GM10248 (cell line): ENCODE measurements around the gene GPSM3.

ENCODE experiments used
- CTCF ChIA-PET: fragments of 300-600 bp; sonication (Branson Sonifier 250); formaldehyde crosslinking; extraction: SDS; loops from one replicate; lab custom pipeline; 2021; ENCODE audit warnings: antibody characterized with exemption; lab: Yijun Ruan, JAX
- POLR2A ChIA-PET: fragments of 350-650 bp; sonication (Branson Sonifier 250); formaldehyde crosslinking; extraction: SDS; loops from one replicate; lab custom pipeline; 2020; ENCODE audit warnings: antibody characterized with exemption; lab: Yijun Ruan, JAX
- DNase-seq: peaks from one replicate; pipeline ENCODE4 v3.0.0; 2012; ENCODE audit errors: extremely low spot score
- TF ChIP-seq, protein P1 (sequence below): IDR thresholded peaks from 2 replicates; pipeline ENCODE4 v1.5.1; 2012; ENCODE audit warnings: mild to moderate bottlenecking, low read depth; ENCODE audit errors: extremely low read depth, missing control alignments, control extremely low read depth

GPSM3 gene

DNA sequence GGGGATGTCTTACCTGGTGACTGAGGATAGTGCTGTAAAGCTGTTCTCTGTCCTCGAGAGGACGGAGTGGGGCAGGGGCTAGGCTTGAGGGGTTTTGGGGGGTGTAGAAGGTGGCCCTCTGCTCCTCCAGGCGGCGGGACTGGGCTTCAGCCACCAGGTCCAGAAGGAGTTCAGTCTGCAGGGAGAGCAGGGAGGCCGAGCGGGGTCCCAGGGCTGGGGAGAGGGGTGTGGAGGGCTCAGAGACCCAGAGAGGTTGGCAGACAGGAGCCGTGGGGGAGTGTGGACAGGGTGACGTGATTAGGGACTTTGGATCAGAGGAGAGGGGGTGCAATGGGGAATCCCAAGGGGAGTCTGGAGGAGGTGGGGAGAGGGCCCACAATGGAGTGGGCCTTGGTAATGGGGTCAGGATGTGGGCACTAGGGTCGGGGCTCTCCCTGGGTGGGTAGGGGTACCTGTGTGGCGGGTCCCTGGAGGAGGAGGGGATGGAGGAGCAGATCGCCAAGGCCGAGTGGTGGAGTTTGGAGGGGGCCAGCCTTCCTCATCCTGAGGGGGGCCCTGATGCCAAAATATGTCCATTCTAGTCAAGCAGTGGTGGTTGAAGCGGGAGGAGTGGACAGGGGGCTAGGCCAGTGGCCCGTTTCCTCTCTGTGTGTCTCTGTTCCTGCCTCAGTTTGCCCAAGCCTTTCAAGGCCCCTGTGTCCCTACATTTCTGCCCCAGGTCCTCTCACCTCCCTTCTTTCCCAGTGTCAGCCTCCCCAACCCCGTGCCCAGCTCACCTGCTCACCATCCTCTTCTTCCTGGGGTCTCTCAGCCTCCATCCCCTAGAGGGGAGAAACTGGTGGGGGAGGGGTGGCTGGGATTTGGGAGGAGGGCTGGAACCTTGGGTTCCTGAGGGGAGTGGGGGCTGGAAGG, 491 bp downstream of the GPSM3 start:
- DNase-seq: no peak
- POLR2A ChIA-PET: interaction anchor here (1.4 to 1.8 kb wide), 2 partner anchors 10 to 15 kb away, joined by 5 to 9 read pairs; no protein-coding TSS in a partner anchor
- TF ChIP-seq, protein P1, sequence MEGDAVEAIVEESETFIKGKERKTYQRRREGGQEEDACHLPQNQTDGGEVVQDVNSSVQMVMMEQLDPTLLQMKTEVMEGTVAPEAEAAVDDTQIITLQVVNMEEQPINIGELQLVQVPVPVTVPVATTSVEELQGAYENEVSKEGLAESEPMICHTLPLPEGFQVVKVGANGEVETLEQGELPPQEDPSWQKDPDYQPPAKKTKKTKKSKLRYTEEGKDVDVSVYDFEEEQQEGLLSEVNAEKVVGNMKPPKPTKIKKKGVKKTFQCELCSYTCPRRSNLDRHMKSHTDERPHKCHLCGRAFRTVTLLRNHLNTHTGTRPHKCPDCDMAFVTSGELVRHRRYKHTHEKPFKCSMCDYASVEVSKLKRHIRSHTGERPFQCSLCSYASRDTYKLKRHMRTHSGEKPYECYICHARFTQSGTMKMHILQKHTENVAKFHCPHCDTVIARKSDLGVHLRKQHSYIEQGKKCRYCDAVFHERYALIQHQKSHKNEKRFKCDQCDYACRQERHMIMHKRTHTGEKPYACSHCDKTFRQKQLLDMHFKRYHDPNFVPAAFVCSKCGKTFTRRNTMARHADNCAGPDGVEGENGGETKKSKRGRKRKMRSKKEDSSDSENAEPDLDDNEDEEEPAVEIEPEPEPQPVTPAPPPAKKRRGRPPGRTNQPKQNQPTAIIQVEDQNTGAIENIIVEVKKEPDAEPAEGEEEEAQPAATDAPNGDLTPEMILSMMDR: no peak
- CTCF ChIA-PET: interaction anchor here (0.8 to 1.0 kb wide), 2 partner anchors 16 to 62 kb away, joined by 3 to 4 read pairs; partner anchors contain the start of genes AGPAT1 and FKBPL

DNA sequence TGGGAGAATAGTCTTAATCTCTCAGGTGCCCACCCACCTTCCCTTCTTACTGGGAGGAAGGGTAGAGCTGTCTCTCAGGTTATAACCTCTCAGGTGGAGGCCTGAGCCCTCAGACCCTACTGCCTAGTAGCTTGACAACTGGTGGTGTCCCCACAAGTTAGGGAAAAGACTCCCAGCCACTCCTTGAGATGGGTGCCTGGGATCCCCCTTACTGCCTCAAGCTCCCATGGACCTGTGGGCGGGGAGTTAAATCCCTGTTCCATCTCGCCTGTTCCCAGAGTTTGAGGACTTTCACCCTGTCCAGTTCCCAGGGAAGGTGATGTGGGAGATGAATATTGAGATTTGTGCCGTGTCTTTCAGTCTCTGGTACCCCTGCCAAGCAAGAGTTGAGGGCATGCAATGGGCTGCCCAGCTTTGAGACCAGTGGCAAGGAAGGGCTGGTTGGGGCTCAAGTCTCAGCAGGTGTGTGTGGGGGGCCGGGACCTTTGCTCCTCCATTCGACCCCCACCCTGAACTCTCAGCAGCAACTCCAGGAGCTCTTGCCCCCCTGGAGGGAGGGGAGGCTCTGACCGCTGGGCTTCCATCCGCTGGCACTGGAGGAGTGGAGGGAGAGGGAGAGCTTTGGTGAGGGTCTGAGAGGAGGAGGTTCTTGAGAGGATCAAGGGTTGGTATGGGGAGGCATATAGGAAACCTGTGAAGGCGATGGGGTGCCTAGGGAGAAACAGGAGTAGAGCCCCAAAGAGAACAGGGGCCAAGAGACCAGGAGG, 1.3 kb downstream of the GPSM3 start:
- CTCF ChIA-PET: interaction anchor here (1.0 to 1.1 kb wide), 2 partner anchors 12 to 62 kb away, joined by 3 to 4 read pairs; partner anchors contain the start of genes ATF6B and RNF5
- POLR2A ChIA-PET: no interaction called here
- TF ChIP-seq, protein P1: no peak
- no peak for DNase-seq

DNA sequence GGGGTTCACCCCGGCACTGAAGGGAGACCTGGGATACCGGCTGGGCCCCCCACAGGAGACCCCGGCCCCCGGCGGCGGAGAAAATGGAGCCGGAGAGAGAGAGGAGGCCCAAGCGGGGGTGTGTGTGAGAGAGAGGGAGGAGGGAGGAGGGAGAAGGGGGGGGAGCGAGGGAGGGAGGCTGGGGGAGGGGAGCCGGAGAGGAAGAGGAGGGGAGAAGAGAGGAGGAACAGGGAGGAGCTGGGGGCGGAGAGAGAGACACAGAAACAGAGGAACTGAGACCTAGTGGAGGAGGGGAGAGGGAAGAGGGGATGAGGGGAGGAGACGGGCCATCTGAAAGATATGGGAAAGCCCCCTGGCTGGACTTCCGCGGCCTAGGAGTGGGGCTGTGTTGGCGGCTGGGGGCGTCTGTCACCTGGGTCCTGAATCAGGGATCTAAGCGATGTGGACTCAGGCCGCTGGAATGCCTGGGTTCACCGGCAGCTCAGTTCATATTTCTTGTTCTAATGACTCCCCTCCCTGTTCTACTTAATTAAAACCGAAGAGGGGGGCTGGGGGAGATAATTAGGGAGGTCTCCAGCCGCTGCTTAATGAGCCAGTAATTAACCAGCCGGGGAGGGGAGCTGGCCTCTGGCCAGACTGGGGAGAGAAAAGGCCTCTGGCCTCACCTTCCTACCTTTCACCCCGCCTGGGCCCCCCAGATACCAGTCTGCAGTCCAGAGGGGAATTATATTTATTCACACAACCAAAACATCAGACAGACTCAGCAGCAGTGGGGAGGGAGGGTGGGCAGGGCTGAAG, 2.2 kb downstream of the GPSM3 start, which contains the start of gene PBX2:
TSS of gene PBX2 (minus strand) at position 149 of the 798 bp plus-strand sequence. CDS start 287 bp downstream, outside the sequence.
- TF ChIP-seq, protein P1: no peak
- DNase-seq: peak; percentile 86
- ChIA-PET POLR2A (interaction anchor here (0.6 to 0.9 kb wide), 4 partner anchors 11 to 660 kb away, joined by 3 to 5 read pairs (median 3); no protein-coding TSS in a partner anchor), CTCF (interaction anchor here (1.0 to 1.1 kb wide), 2 partner anchors 11 to 61 kb away, joined by 3 to 4 read pairs; partner anchors contain the start of genes ATF6B and RNF5)

DNA sequence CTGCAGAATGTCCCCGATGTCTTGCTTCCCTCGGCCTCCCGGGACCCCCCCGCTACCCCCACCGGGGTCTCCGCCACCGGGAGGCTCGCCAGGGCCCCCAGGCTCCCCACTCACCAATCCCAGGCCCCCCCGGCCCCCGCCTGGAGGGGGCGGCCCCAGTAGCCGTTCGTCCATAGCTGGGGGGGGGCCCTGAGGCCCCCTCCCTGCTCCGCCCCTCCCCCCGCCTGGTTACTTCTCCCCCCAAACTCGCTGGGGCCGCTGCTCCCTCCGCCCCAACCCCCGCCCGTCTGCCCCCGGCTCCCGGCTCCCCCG, 2.7 kb downstream of the GPSM3 start:
- TF ChIP-seq, protein P1: no peak
- DNase-seq: no peak
- ChIA-PET POLR2A (interaction anchor here (0.8 to 0.9 kb wide), 2 partner anchors 11 to 12 kb away, joined by 3 read pairs; no protein-coding TSS in a partner anchor), CTCF (interaction anchor here (1.0 kb wide), 1 partner anchor 11 kb away, joined by 3 read pairs; the partner anchor contains the start of gene RNF5)

DNA sequence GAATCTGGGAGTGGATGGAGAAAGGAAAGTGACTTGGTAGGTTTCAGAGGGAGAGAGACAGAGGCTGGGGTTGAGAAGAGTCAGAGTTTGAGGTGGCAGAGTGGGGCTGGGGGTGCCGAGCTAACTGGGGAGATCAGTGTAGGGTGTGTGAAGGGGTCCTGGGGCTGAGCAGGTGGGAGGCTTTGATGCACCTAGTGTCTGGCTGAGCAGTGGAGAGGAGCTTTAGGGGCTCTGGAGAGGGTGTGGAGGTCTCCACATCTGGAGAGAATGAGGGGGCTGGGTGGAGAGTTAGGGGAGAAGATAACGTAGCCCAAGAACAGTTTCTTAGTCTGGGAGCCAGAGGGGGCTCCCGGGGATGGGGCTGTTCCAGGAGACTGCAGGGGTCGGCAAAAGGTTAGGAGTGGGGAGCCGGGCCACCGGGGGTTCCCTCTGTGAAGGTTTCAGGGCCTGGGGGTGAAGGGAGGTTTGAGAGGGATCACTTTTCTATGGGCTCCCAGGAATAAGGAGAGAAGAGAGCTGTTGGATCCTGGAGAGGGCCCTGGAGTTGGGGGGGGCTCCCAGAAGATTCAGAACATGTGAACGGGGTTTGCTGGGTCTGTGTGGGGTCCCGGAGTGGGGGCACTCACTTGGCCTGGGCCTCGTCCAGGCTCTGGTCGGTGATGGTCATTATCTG, 3.2 kb downstream of the GPSM3 start:
- ChIA-PET CTCF (no interaction called here), POLR2A (no interaction called here)
- DNase-seq: no peak
- TF ChIP-seq, protein P1: no peak
